K562 (cell line): ENCODE results near the gene ATP5F1A. TPM values are rescaled to one million over a fixed set of nuclear protein-coding genes. Genes with fewer than 3 reads are reported as not detected.

Source experiments
- ELF4 ChIP-seq: fragments of 450-650 bp; formaldehyde crosslinking; IDR thresholded peaks from 2 replicates; pipeline ENCODE4 v1.4.0; 2022; ENCODE audit warnings: missing genetic modification characterization
- ELK3 ChIP-seq: fragments of 450-650 bp; formaldehyde crosslinking; IDR thresholded peaks from 2 replicates; pipeline ENCODE4 v1.4.0; 2020; ENCODE audit warnings: mild to moderate bottlenecking
- HEY1 ChIP-seq: fragments of 250-450 bp; sonication (Bioruptor Pico); IDR thresholded peaks from 2 replicates; pipeline ENCODE4 v1.5.0; 2020; ENCODE audit warnings: mild to moderate bottlenecking, moderate library complexity, borderline replicate concordance
- MTA3 ChIP-seq: fragments of 450-650 bp; formaldehyde crosslinking; IDR thresholded peaks from 2 replicates; pipeline ENCODE4 v1.6.1; 2017; ENCODE audit warnings: mild to moderate bottlenecking, borderline replicate concordance
- NR1H2 ChIP-seq: sonication (generic); formaldehyde crosslinking; IDR thresholded peaks from 2 replicates; pipeline ENCODE4 v1.4.0; 2020; ENCODE audit warnings: mild to moderate bottlenecking, missing genetic modification reagents
- RBFOX2 ChIP-seq: fragments of 200-400 bp; formaldehyde crosslinking; IDR thresholded peaks from 2 replicates; pipeline ENCODE4 v1.6.1; 2017; ENCODE audit warnings: low read depth, mild to moderate bottlenecking, low read length, moderate library complexity
- RBM14 ChIP-seq: fragments of 200-400 bp; formaldehyde crosslinking; IDR thresholded peaks from 2 replicates; pipeline ENCODE4 v1.6.1; 2018; ENCODE audit warnings: low read depth, mild to moderate bottlenecking, low read length, moderate library complexity, borderline replicate concordance; ENCODE audit not compliant: insufficient read depth
- TSC22D4 ChIP-seq: fragments of 450-650 bp; IDR thresholded peaks from 2 replicates; pipeline ENCODE4 v1.6.1; 2016; ENCODE audit warnings: missing genetic modification characterization, missing biosample characterization, control low read depth
- XRCC5 ChIP-seq: fragments of 200-400 bp; formaldehyde crosslinking; IDR thresholded peaks from 2 replicates; pipeline ENCODE4 v1.6.1; 2017; ENCODE audit warnings: low read depth, mild to moderate bottlenecking, low read length
- ZNF232 ChIP-seq: sonication (generic); formaldehyde crosslinking; IDR thresholded peaks from 2 replicates; pipeline ENCODE4 v1.8.0; 2022; ENCODE audit warnings: mild to moderate bottlenecking, missing genetic modification reagents
- polyA plus RNA-seq, 8 experiments: library from polyadenylated mRNA; depleted of rRNA in 4 of 8; stranded (reverse) in 5 of 8; unstranded in 3 of 8; fragments of >200 nt; fragmentation: Nextera tagmentation in 2 of 8; fragmentation: Illumina TruSeq in 1 of 8; extraction: Ambion mirVana in 2 of 8; extraction: Trizol in 1 of 8; gene quantifications; 2 replicates each; pipeline versions ENCODE4 v1.2.1 to v1.2.3, GENCODE V29; 2011 to 2014; ENCODE audit warnings: inconsistent platforms in 1 of 8, missing spikeins in 1 of 8
- total RNA-seq, 7 experiments: library from RNA; depleted of rRNA in 6 of 7; stranded (reverse); fragments of >200 nt in 6 of 7; fragmentation: Illumina TruSeq in 2 of 7; extraction: Trizol in 2 of 7; gene quantifications; 2 replicates each; pipeline versions ENCODE4 v1.2.1 to v1.2.3, GENCODE V29; 2011 to 2021; ENCODE audit warnings: low replicate concordance in 1 of 7
- TF ChIP-seq, protein P1 (sequence below): fragments of 450-650 bp; IDR thresholded peaks from 2 replicates; pipeline ENCODE4 v1.6.1; 2016; ENCODE audit warnings: low read depth
- TF ChIP-seq, protein P2 (sequence below): sonication (generic); IDR thresholded peaks from 2 replicates; pipeline ENCODE4 v1.6.1; 2016

ATP5F1A gene
- total and polyA plus RNA-seq, 9 of the 15 experiments (the other 6 are each of a cell fraction or from before 2014, with no cell fraction given): 377 to 762 (median 490) TPM

GRCh38 chr18:46097801-46098615, at the start of gene ATP5F1A (continued):
- TF ChIP-seq, protein P1, sequence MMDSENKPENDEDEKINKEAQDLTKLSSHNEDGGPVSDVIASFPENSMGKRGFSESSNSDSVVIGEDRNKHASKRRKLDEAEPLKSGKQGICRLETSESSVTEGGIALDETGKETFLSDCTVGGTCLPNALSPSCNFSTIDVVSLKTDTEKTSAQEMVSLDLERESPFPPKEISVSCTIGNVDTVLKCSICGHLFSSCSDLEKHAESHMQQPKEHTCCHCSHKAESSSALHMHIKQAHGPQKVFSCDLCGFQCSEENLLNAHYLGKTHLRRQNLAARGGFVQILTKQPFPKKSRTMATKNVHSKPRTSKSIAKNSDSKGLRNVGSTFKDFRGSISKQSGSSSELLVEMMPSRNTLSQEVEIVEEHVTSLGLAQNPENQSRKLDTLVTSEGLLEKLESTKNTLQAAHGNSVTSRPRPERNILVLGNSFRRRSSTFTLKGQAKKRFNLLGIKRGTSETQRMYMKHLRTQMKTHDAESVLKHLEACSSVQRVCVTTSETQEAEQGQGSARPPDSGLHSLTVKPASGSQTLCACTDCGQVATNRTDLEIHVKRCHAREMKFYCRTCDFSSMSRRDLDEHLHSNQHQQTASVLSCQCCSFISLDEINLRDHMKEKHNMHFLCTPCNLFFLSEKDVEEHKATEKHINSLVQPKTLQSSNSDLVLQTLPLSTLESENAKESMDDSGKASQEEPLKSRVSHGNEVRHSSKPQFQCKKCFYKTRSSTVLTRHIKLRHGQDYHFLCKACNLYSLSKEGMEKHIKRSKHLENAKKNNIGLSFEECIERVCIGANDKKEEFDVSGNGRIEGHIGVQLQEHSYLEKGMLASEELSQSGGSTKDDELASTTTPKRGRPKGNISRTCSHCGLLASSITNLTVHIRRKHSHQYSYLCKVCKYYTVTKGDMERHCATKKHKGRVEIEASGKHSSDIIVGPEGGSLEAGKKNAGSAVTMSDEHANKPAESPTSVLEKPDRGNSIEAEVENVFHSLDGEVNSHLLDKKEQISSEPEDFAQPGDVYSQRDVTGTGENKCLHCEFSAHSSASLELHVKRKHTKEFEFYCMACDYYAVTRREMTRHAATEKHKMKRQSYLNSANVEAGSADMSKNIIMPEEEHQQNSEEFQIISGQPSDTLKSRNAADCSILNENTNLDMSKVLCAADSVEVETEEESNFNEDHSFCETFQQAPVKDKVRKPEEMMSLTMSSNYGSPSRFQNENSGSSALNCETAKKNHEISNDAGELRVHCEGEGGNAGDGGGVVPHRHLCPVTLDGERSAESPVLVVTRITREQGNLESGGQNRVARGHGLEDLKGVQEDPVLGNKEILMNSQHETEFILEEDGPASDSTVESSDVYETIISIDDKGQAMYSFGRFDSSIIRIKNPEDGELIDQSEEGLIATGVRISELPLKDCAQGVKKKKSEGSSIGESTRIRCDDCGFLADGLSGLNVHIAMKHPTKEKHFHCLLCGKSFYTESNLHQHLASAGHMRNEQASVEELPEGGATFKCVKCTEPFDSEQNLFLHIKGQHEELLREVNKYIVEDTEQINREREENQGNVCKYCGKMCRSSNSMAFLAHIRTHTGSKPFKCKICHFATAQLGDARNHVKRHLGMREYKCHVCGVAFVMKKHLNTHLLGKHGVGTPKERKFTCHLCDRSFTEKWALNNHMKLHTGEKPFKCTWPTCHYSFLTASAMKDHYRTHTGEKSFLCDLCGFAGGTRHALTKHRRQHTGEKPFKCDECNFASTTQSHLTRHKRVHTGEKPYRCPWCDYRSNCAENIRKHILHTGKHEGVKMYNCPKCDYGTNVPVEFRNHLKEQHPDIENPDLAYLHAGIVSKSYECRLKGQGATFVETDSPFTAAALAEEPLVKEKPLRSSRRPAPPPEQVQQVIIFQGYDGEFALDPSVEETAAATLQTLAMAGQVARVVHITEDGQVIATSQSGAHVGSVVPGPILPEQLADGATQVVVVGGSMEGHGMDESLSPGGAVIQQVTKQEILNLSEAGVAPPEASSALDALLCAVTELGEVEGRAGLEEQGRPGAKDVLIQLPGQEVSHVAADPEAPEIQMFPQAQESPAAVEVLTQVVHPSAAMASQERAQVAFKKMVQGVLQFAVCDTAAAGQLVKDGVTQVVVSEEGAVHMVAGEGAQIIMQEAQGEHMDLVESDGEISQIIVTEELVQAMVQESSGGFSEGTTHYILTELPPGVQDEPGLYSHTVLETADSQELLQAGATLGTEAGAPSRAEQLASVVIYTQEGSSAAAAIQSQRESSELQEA: no peak
- TF ChIP-seq ELF4 (CRISPR knock-in tag): no peak
- no peak for TF ChIP-seq RBM14
- no peak; the same call in 1 of the 2 replicates for TF ChIP-seq MTA3
- TF ChIP-seq RBFOX2: peak; percentile 91
- no peak for TF ChIP-seq HEY1
- 0 out of 2 replicates have a peak, but pooled peaks have one; percentile 56 for TF ChIP-seq ZNF232 (CRISPR knock-in tag)
- TF ChIP-seq, protein P2, sequence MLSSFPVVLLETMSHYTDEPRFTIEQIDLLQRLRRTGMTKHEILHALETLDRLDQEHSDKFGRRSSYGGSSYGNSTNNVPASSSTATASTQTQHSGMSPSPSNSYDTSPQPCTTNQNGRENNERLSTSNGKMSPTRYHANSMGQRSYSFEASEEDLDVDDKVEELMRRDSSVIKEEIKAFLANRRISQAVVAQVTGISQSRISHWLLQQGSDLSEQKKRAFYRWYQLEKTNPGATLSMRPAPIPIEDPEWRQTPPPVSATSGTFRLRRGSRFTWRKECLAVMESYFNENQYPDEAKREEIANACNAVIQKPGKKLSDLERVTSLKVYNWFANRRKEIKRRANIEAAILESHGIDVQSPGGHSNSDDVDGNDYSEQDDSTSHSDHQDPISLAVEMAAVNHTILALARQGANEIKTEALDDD: no peak
- no peak for TF ChIP-seq TSC22D4 (tag)
- TF ChIP-seq NR1H2 (CRISPR knock-in tag): no peak
- no peak for TF ChIP-seq XRCC5
- TF ChIP-seq ELK3 (CRISPR knock-in tag): no peak
